OCI-LY7 (cell line): Measurements from ENCODE around the gene DENND1A. TPM values are rescaled to one million over a fixed set of nuclear protein-coding genes. Genes with fewer than 3 reads are reported as not detected.

Experiments used
- BruUV-seq: library from RNA; stranded (reverse); fragments of 400-500 nt; replicated peaks from 2 replicates; lab custom pipeline; 2021; lab: Mats Ljungman, UMichigan
- CTCF ChIA-PET: fragments of 300-600 bp; sonication (Branson Sonifier 250); formaldehyde crosslinking; loops from one replicate; lab custom pipeline; 2022; ENCODE audit warnings: antibody characterized with exemption; ENCODE audit not compliant: unreplicated experiment; lab: Charles Lee
- POLR2A ChIA-PET: fragments of 300-600 bp; sonication (Branson Sonifier 250); formaldehyde crosslinking; loops from one replicate; lab custom pipeline; 2022; ENCODE audit warnings: antibody characterized with exemption; lab: Charles Lee
- DNase-seq: peaks from one replicate; pipeline ENCODE4 v3.0.0-alpha.2; 2015; ENCODE audit warnings: low spot score
- H2AFZ ChIP-seq: fragments of 200-600 bp; sonication (generic), shearing (Covaris generic); 2 replicates; pipeline ENCODE4 v1.6.1; 2014; ENCODE audit warnings: mild to moderate bottlenecking, antibody characterized with exemption, low read length, moderate library complexity
- H3K27ac ChIP-seq: fragments of 200-600 bp; sonication (generic); 2 replicates; pipeline ENCODE4 v1.5.1; 2014; ENCODE audit warnings: mixed run types, low read depth, mild to moderate bottlenecking, moderate library complexity, low read length, inconsistent platforms; ENCODE audit not compliant: poor library complexity, severe bottlenecking
- H3K36me3 ChIP-seq: fragments of 200-600 bp; sonication (generic); 2 replicates; pipeline ENCODE4 v1.6.1; 2014; ENCODE audit warnings: mild to moderate bottlenecking, antibody characterized with exemption, low read length, moderate library complexity, mixed read lengths; ENCODE audit not compliant: insufficient read depth
- H3K4me1 ChIP-seq: fragments of 200-600 bp; sonication (generic); 2 replicates; pipeline ENCODE4 v1.5.1; 2014; ENCODE audit warnings: mild to moderate bottlenecking, low read length; ENCODE audit not compliant: insufficient read depth, poor library complexity, severe bottlenecking
- H3K4me2 ChIP-seq: fragments of 200-600 bp; sonication (generic); 2 replicates; pipeline ENCODE4 v1.6.1; 2014; ENCODE audit warnings: mild to moderate bottlenecking, low read length
- H3K4me3 ChIP-seq: fragments of 200-600 bp; sonication (generic); 2 replicates; pipeline ENCODE4 v1.5.1; 2014; ENCODE audit warnings: mild to moderate bottlenecking, low read depth, low read length; ENCODE audit not compliant: poor library complexity, severe bottlenecking
- H3K79me2 ChIP-seq: fragments of 200-600 bp; sonication (generic); 2 replicates; pipeline ENCODE4 v1.6.1; 2016; ENCODE audit warnings: low read depth, mild to moderate bottlenecking, low read length, moderate library complexity, mixed read lengths; ENCODE audit not compliant: insufficient read depth
- H3K9me2 ChIP-seq: fragments of 200-600 bp; sonication (generic); 2 replicates; pipeline ENCODE4 v1.6.1; 2016; ENCODE audit warnings: mild to moderate bottlenecking, low read length, mixed read lengths; ENCODE audit not compliant: insufficient read depth
- H3K9me3 ChIP-seq: fragments of 200-600 bp; sonication (generic); 2 replicates; pipeline ENCODE4 v1.6.1; 2014; ENCODE audit warnings: mild to moderate bottlenecking, mixed run types, low read length, mixed read lengths
- H4K20me1 ChIP-seq: fragments of 200-600 bp; sonication (generic); 2 replicates; pipeline ENCODE4 v1.6.1; 2014; ENCODE audit warnings: mild to moderate bottlenecking, antibody characterized with exemption, low read length, moderate library complexity, mixed read lengths; ENCODE audit not compliant: insufficient read depth
- CTCF ChIP-seq: fragments of 200-600 bp; sonication (generic); conservative IDR thresholded peaks from 2 replicates; pipeline ENCODE4 v1.5.1; 2014; ENCODE audit warnings: mild to moderate bottlenecking, antibody characterized with exemption, low read length, moderate library complexity, mixed read lengths
- EZH2phosphoT487 ChIP-seq: fragments of 200-600 bp; sonication (generic); IDR thresholded peaks from 2 replicates; pipeline ENCODE4 v1.6.1; 2018; ENCODE audit warnings: low read depth, borderline replicate concordance, mild to moderate bottlenecking, mixed run types, antibody characterized with exemption, low read length, moderate library complexity, mixed read lengths
- intact Hi-C: fragments of 100-400 bp; cut with micrococcal nuclease; formaldehyde crosslinking; loops from one replicate; pipeline ENCODE4 v1.10.0; 2022; ENCODE audit not compliant: unreplicated experiment
- total RNA-seq, 2 experiments: library from RNA; depleted of rRNA in 1 of 2; stranded (reverse); fragments of >200 nt in 1 of 2; shearing (Covaris generic) in 1 of 2; gene quantifications; 2 replicates each; pipeline ENCODE4 v1.2.3, GENCODE V29; 2014 to 2022

The DENND1A gene
- total RNA-seq, 2 experiments from 2014 or later: 17.9 to 36.3 TPM

- DNase-seq: no peak
- Histone ChIP-seq H3K36me3 (peaks cover 6% of the 10 kb centered on the region), H3K27ac (no peak overlapping the region), H4K20me1 (no peaks in the 10 kb centered on the region), H3K4me3 (no peak overlapping the region), H3K79me2 (no peaks in the 10 kb centered on the region), H2AFZ (no peak overlapping the region), H3K4me2 (no peak overlapping the region), H3K9me2 (no peaks in the 10 kb centered on the region), H3K4me1 (no peaks in the 10 kb centered on the region), H3K9me3 (no peaks in the 10 kb centered on the region; the same call in 1 of the 2 replicates)
- CTCF ChIA-PET: no interaction called here
- POLR2A ChIA-PET: interaction anchor here (0.7 kb wide), 1 partner anchor 24 kb away, joined by 3 read pairs; no protein-coding TSS in a partner anchor
- intact Hi-C loops: no loop called here
- BruUV-seq: no TSS peak
- TF ChIP-seq EZH2phosphoT487 (no peak), CTCF (no peak)
Measured at GRCh38 chr9:123647145-123647544, 282.8 kb downstream of the DENND1A start.

- Histone ChIP-seq H3K79me2 (no peaks in the 10 kb centered on the region), H2AFZ (no peak overlapping the region), H3K4me1 (no peaks in the 10 kb centered on the region), H3K4me2 (no peak overlapping the region), H3K27ac (no peak overlapping the region), H4K20me1 (no peaks in the 10 kb centered on the region), H3K9me3 (no peaks in the 10 kb centered on the region), H3K36me3 (no peaks in the 10 kb centered on the region), H3K9me2 (no peaks in the 10 kb centered on the region), H3K4me3 (no peak overlapping the region)
- no peak for DNase-seq
- POLR2A ChIA-PET: interaction anchor here (0.6 to 0.7 kb wide), 2 partner anchors 22 to 93 kb away, joined by 3 read pairs; no protein-coding TSS in a partner anchor
- BruUV-seq: no TSS peak
- intact Hi-C loops: no loop called here
- TF ChIP-seq CTCF (no peak), EZH2phosphoT487 (no peak)
- CTCF ChIA-PET: interaction anchor here (0.5 kb wide), 1 partner anchor 8 kb away, joined by 3 read pairs; no protein-coding TSS in a partner anchor
Measured at GRCh38 chr9:123645762-123646161, 284.2 kb downstream of the DENND1A start.

- no peak for TF ChIP-seq CTCF
- TF ChIP-seq EZH2phosphoT487: no peak
- Histone ChIP-seq H3K4me1 (no peaks in the 10 kb centered on the region), H3K27ac (no peak overlapping the region), H2AFZ (no peak overlapping the region), H3K4me2 (no peak overlapping the region), H4K20me1 (no peaks in the 10 kb centered on the region), H3K4me3 (no peak overlapping the region), H3K79me2 (no peaks in the 10 kb centered on the region), H3K36me3 (no peaks in the 10 kb centered on the region), H3K9me2 (no peaks in the 10 kb centered on the region), H3K9me3 (no peaks in the 10 kb centered on the region)
- intact Hi-C loops: no loop called here
- BruUV-seq: no TSS peak
- no peak for DNase-seq
- CTCF ChIA-PET: no interaction called here
- POLR2A ChIA-PET: no interaction called here
Measured at GRCh38 chr9:123645126-123645525, 284.8 kb downstream of the DENND1A start.
